ENCODE data around the gene CUL4B.
"Not testable (repeated sequence)": the region's sequence is repeated elsewhere in the genome, so short reads cannot be mapped to it uniquely, and the experiment has no call there.

Gene CUL4B

GRCh38 chrX:120517936-120518335, 42.8 kb downstream of the CUL4B start:
- no peak for DNase-seq

GRCh38 chrX:120514236-120514635, 46.5 kb downstream of the CUL4B start:
- DNase-seq: no peak

GRCh38 chrX:120512627-120513026, 48.1 kb downstream of the CUL4B start:
- no peak for DNase-seq

GRCh38 chrX:120512222-120512621, 48.5 kb downstream of the CUL4B start:
- DNase-seq: no peak

GRCh38 chrX:120504569-120504968, 56.2 kb downstream of the CUL4B start:
- DNase-seq: no peak

- no peak for DNase-seq
These were observed 61.3 kb downstream of the CUL4B start for GRCh38 chrX:120499301-120500072.

- DNase-seq: not testable (repeated sequence)
These were observed 70.6 kb downstream of the CUL4B start for GRCh38 chrX:120490119-120490518.

GRCh38 chrX:120486786-120487185, 74.0 kb downstream of the CUL4B start:
- DNase-seq: no peak

- DNase-seq: peak; percentile 82
These were observed 74.9 kb downstream of the CUL4B start for GRCh38 chrX:120485638-120486520.

GRCh38 chrX:120485315-120485637, 75.5 kb downstream of the CUL4B start:
- no peak for DNase-seq

GRCh38 chrX:120477453-120477852, 83.3 kb downstream of the CUL4B start:
- DNase-seq: no peak

- DNase-seq: no peak
These were observed 84.0 kb downstream of the CUL4B start for GRCh38 chrX:120476714-120477113.

GRCh38 chrX:120475447-120475846, 85.3 kb downstream of the CUL4B start:
- not testable (repeated sequence) for DNase-seq
